ENCODE measurements around the gene NCOA1.

DNA sequence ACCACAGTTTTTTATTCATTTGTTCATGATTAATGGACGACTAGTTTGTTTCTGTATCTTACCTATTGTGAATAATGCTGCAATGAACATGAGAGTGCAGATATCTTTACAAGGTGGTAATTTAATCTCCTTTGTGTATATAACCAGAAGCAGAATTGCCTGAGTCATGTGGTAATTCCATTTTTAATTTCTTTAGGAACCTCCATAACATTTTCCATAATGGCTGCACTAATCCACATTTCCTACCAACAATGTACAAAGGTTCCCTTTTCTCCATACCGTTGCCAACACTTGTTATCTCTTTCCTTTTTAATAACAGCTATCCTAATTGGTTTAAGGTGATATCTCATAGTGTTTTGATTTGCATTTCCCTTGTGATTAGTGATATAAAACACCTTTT is 36.5 kb downstream of the NCOA1 start:
- TF ChIP-seq, protein P1, sequence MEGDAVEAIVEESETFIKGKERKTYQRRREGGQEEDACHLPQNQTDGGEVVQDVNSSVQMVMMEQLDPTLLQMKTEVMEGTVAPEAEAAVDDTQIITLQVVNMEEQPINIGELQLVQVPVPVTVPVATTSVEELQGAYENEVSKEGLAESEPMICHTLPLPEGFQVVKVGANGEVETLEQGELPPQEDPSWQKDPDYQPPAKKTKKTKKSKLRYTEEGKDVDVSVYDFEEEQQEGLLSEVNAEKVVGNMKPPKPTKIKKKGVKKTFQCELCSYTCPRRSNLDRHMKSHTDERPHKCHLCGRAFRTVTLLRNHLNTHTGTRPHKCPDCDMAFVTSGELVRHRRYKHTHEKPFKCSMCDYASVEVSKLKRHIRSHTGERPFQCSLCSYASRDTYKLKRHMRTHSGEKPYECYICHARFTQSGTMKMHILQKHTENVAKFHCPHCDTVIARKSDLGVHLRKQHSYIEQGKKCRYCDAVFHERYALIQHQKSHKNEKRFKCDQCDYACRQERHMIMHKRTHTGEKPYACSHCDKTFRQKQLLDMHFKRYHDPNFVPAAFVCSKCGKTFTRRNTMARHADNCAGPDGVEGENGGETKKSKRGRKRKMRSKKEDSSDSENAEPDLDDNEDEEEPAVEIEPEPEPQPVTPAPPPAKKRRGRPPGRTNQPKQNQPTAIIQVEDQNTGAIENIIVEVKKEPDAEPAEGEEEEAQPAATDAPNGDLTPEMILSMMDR (IDR thresholded peaks at IDR 0.05; ENCODE audit: low read length), result no peak
- TF ChIP-seq EZH2 (IDR thresholded peaks at IDR 0.05; ENCODE audit: borderline replicate concordance, low read length), result no peak
